Coronary artery (tissue), 2 donors: ENCODE results near the gene POMGNT1.
A peak's percentile ranks its signal among the peaks of the same experiment; 100 is the strongest.

Experiments
- DNase-seq: peaks from one replicate; pipeline ENCODE4 v3.0.0-alpha.2; 2017; ENCODE audit warnings: low spot score
- H3K27ac ChIP-seq, 2 donors: fragments of 200-600 bp; sonication (generic); one replicate each; pipeline ENCODE4 v1.5.1; 2016 to 2019
- H3K4me3 ChIP-seq: fragments of 200-600 bp; sonication (generic); 2 replicates; pipeline ENCODE4 v1.5.1; 2016; ENCODE audit warnings: mild to moderate bottlenecking, moderate library complexity
- TF ChIP-seq, protein P1 (sequence below): fragments of 200-600 bp; sonication (generic); IDR thresholded peaks from one replicate; pipeline ENCODE4 v1.5.1; 2019; ENCODE audit warnings: antibody characterized with exemption

Gene POMGNT1

DNA sequence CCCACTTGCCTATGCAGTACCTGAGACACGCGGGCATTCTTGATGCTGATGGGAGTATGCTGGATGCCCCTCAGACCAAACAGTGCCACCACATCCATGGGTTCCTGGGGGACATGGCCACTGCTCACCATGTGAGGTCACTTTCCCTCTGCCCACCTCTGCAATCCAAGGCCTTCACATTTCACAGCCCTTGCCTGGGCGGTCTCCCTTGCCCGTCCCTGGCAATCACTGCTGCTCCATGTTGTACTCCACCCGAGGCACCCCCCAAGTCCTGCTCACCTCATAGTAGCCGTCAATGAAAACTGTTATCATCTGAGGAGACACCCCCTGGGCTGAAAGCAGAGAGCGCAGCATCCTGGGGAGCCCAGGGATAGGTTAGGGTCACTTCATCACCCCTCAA lies 4.9 kb downstream of the POMGNT1 start:
- Histone ChIP-seq H3K4me3 (no peak overlapping the region), H3K27ac (no peak overlapping the region)
- TF ChIP-seq, protein P1, sequence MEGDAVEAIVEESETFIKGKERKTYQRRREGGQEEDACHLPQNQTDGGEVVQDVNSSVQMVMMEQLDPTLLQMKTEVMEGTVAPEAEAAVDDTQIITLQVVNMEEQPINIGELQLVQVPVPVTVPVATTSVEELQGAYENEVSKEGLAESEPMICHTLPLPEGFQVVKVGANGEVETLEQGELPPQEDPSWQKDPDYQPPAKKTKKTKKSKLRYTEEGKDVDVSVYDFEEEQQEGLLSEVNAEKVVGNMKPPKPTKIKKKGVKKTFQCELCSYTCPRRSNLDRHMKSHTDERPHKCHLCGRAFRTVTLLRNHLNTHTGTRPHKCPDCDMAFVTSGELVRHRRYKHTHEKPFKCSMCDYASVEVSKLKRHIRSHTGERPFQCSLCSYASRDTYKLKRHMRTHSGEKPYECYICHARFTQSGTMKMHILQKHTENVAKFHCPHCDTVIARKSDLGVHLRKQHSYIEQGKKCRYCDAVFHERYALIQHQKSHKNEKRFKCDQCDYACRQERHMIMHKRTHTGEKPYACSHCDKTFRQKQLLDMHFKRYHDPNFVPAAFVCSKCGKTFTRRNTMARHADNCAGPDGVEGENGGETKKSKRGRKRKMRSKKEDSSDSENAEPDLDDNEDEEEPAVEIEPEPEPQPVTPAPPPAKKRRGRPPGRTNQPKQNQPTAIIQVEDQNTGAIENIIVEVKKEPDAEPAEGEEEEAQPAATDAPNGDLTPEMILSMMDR = no peak
- DNase-seq = no peak

GRCh38 chr1:46192171-46192570 lies 6.1 kb downstream of the POMGNT1 start:
- TF ChIP-seq, protein P1 = no peak
- no peak for DNase-seq

GRCh38 chr1:46191033-46191701 lies 7.1 kb downstream of the POMGNT1 start:
- peak overlapping the region in 1 of 2 donors; percentile 7 for H3K27ac ChIP-seq
- TF ChIP-seq, protein P1 = no peak

More at GRCh38 chr1:46192171-46192570, 6.1 kb downstream of the POMGNT1 start:
- no peak overlapping the region for H3K4me3 ChIP-seq
- H3K27ac ChIP-seq = no peak overlapping the region

GRCh38 chr1:46190539-46190938 lies 7.7 kb downstream of the POMGNT1 start:
- H3K27ac ChIP-seq = no peak overlapping the region
- no peak for DNase-seq
- H3K4me3 ChIP-seq = no peak overlapping the region
- TF ChIP-seq, protein P1 = no peak

More at GRCh38 chr1:46191033-46191701, 7.1 kb downstream of the POMGNT1 start:
- H3K4me3 ChIP-seq = no peak overlapping the region
- no peak for DNase-seq

- peak overlapping the region in 1 of 2 donors; percentile 8 for H3K27ac ChIP-seq
- TF ChIP-seq, protein P1 = no peak
- no peak overlapping the region for H3K4me3 ChIP-seq
- no peak for DNase-seq
Measured at GRCh38 chr1:46188295-46189030, 9.8 kb downstream of the POMGNT1 start.

DNA sequence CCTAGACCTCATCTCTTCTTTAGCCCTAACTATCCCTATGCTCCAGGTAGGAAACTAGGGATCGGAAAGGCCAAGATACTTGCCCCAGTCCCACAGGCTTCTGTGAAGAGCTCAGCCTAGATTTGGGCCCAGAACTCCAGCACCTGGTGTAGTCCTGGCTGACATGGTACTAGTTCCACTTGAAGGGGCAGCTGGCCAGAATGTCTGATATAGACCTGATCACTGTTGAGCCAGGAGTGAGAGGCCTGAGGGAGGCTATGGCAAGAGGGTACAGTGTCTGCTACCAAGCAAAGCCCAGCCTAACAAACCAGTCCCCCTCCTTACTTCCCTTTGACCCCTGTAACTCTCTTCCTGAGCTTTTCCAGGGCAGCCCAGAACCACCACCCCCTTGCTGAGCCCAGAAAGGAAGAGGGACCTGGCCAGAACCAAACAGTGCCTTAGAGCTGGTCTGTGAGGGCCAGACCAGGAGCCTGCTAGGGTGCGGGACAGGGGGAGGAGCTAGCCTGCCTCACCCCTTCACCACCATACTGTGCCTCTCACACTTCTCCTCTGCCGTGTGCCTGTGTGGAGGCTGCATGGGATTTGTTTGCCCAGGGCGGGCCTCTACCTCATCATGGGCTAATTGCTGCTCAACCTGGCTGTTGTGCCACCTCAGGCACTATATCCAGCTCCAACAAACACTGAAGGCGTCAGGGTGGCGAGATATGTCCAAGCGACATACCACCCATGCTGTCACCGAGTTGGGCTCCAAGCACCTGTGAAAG lies 10.9 kb downstream of the POMGNT1 start:
- no peak for DNase-seq
- H3K4me3 ChIP-seq = no peak overlapping the region
- TF ChIP-seq, protein P1 = no peak
- no peak overlapping the region for H3K27ac ChIP-seq
